ENCODE measurements around the gene CFAP61.
"Not testable (repeated sequence)": the region's sequence is repeated elsewhere in the genome, so short reads cannot be mapped to it uniquely, and the experiment has no call there.

Gene CFAP61

GRCh38 chr20:20052074-20052970 lies at the start of gene CFAP61, which contains the start of gene CRNKL1:
TSS of gene CFAP61 (plus strand) at chr20:20052532. CDS start at chr20:20056654, 4,122 bp downstream.
TSS of gene CRNKL1 (minus strand) at chr20:20052466. CDS start at chr20:20052342, 124 bp downstream.
- no peak for FAIRE-seq

- no peak for FAIRE-seq
These were observed 49.0 kb upstream of the CFAP61 start for GRCh38 chr20:20003031-20003954.

GRCh38 chr20:20003955-20004322 lies 48.4 kb upstream of the CFAP61 start:
- not testable (repeated sequence) for FAIRE-seq

GRCh38 chr20:20005342-20005741 lies 47.0 kb upstream of the CFAP61 start:
- FAIRE-seq, result no peak

GRCh38 chr20:20009784-20010253 lies 42.5 kb upstream of the CFAP61 start:
- FAIRE-seq, result no peak

- FAIRE-seq, result no peak
These were observed 41.5 kb upstream of the CFAP61 start for GRCh38 chr20:20010639-20011500.

GRCh38 chr20:20012541-20012940 lies 39.8 kb upstream of the CFAP61 start:
- FAIRE-seq, result no peak

- no peak for FAIRE-seq
These were observed 37.7 kb upstream of the CFAP61 start for GRCh38 chr20:20014659-20015058.

- no peak for FAIRE-seq
These were observed 35.1 kb upstream of the CFAP61 start, which contains the start of gene NAA20 for GRCh38 chr20:20017001-20017843. TSS of gene NAA20 (plus strand) at chr20:20017362. CDS start at chr20:20017397, 35 bp downstream.

- FAIRE-seq, result no peak
These were observed 34.5 kb upstream of the CFAP61 start for GRCh38 chr20:20017844-20018185.

GRCh38 chr20:20018366-20018765 lies 34.0 kb upstream of the CFAP61 start:
- no peak for FAIRE-seq

- no peak for FAIRE-seq
These were observed 33.2 kb upstream of the CFAP61 start for GRCh38 chr20:20019123-20019522.

- no peak for FAIRE-seq
These were observed 31.4 kb upstream of the CFAP61 start for GRCh38 chr20:20020908-20021307.

GRCh38 chr20:20021835-20022234 lies 30.5 kb upstream of the CFAP61 start:
- FAIRE-seq, result no peak

- FAIRE-seq, result no peak
These were observed 29.8 kb upstream of the CFAP61 start for GRCh38 chr20:20022498-20022897.

GRCh38 chr20:20023395-20023794 lies 28.9 kb upstream of the CFAP61 start:
- no peak for FAIRE-seq

- no peak for FAIRE-seq
These were observed 27.4 kb upstream of the CFAP61 start for GRCh38 chr20:20024942-20025341.

GRCh38 chr20:20027284-20027683 lies 25.0 kb upstream of the CFAP61 start:
- no peak for FAIRE-seq

- no peak for FAIRE-seq
These were observed 20.5 kb upstream of the CFAP61 start for GRCh38 chr20:20031790-20032189.

- FAIRE-seq, result no peak
These were observed 17.8 kb upstream of the CFAP61 start for GRCh38 chr20:20034486-20034885.

- FAIRE-seq, result no peak
These were observed 15.6 kb upstream of the CFAP61 start for GRCh38 chr20:20036756-20037155.

All from TTC549 (cell line).